DMS153 treated with DMSO at 0.1 percent for 48 hours (cell line): ENCODE results near the gene SEC61A2.
"Not testable (repeated sequence)": the region's sequence is repeated elsewhere in the genome, so short reads cannot be mapped to it uniquely, and the experiment has no call there.

Experiments
- DNase-seq: peaks from one replicate; lab custom pipeline; 2025; ENCODE audit not compliant: unreplicated experiment; lab: John Stamatoyannopoulos, UW

SEC61A2 gene

DNA sequence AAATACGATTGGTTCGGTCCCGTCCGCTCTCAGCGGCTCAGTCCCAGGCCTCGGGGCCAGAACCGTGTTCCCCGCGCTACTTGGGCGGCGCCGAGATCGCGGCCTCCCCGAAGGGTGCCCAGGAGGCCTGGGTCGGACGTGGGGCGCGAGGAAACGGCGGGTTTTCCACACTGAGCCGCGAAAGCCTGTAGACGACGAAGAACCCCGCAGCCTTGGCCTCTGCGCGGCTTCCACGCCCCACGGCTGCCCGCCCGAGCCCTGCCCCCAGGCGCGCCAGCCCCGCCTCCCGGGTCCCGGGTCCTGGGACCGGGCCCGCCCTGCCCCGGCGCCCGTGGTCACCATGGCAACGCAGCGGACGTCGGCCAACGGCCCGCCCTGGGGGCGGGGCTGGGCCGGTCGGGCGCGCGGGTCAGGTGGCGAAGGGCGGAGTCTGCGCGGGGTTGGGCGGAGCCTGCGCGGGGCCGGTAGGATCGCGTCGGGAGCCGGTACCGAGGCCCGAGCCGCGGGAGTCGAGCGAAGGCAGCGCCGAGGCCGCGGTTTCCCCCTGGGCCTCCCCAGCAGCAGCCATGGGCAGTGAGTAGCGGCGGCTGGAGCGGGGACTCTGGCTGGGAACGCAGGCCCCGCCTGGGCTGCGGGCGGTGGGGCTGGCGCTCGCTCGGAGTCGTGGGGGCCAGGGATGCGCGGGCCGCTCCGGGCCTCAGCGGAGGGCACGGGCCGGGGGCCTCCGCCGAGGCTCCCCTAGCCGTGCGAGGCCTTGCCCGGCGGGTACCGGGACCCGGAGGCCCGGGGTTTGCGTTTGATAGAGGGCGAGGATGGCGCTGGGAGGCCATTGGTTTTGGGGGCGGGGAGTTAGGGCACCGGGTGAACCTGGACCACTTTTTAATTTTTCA is at the start of gene SEC61A2:
SEC61A2 (plus strand) TSS at position 456 of the 890 bp plus-strand sequence; CDS start at position 567, 111 bp downstream.
- DNase-seq = peak; percentile 8

DNA sequence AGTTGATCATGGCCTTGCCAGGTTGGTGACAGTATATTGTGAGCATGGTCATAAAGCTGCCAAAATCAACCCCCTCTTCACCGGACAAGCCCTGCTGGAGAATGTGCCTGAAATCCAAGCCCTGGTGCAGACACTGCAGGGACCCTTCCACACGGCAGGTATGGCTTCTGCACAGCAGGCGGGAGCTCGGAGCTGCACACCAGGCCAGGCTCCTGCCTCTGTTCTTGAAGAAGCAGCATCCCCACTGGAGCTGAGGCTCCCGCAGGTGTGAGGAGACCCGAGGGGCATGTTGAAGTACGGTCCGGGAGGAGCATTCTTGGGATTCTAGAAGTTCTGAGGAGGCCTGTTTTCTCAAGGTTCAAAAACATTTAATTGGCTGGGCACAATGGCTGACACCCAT is 48.0 kb upstream of the SEC61A2 start:
- DNase-seq = no peak

DNA sequence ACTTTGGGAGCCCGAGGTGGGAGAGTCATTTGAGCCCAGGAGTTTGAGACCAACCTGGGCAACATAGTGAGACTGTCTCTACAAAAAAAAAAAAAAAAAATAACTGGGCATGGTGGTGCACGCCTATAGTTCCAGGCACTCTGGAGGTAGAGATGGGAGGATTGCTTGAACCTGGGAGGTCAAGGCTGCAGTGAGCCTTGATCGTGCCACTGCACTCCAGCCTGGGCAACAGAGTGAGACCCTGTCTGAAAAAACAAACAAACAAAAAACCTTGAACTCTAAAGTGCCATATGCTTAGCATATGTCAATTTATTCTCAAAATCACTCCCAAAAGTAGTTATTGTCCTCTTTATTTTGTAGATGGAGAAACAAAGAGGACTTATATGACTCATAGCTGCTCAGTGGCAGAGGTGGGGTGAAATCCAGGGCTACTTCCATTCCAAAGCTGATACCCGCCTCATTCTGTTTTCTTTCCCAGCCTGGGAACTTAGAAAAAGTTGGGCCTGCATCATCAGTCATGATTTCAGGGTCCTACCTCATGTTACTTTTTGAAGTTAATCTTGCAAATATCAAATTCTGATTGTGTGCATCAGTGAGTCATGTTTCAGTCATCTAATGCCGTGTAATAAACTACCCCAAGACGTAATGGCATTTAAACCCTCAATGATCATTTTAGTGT is 47.5 kb upstream of the SEC61A2 start:
- DNase-seq = no peak

- DNase-seq = no peak
These were observed 40.6 kb upstream of the SEC61A2 start for GRCh38 chr10:12088919-12089318.

DNA sequence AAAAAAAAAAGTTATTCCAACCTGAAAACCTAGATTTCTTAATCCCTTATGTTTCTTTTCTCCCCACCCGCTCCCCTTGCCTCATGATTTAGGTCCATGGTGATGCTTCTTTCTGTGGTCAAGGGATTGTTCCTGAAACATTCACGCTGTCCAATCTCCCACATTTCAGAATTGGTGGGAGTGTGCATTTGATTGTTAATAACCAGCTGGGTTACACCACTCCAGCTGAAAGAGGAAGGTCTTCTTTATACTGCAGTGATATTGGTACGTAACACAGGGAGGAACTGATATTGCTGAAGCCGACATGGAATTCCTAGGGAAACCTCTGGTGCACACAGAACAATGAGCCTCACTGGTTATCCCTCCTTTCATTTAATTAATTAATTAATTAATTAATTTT is 38.1 kb upstream of the SEC61A2 start:
- DNase-seq = no peak

DNA sequence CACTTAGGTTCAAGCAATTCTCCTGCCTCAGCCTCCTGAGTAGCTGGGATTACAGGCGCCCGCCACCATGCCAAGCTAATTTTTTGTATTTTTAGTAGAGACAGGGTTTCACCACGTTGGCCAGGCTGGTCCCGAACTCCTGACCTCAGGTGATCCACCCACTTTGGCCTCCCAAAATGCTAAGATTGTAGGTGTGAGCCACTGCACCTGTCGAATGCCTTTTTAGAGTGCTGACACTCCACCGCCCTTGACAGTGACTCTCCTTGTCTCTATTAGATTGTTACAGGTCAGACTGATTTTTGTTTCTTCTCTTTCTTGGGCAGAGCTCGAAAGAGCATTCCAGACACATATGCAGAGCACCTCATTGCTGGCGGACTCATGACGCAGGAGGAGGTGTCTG is 32.1 kb upstream of the SEC61A2 start:
- DNase-seq = not testable (repeated sequence)

DNA sequence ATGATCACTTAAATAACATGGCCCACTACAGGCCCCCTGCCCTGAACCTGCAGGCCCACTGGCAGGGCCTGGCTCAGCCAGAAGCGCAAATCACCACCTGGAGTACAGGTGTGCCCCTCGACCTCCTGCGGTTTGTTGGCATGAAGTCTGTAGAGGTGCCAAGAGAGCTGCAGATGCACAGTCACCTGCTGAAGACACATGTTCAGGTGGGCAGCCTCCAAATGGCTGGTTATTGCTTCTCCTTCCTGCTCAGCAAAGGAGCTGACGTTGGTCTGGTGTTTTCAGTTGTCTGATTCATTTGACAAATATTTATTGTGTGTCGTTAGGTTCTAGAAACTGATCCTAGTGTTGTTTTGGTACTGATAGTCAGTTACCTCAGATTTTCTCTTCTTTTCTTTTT is 31.7 kb upstream of the SEC61A2 start:
- DNase-seq = no peak

DNA sequence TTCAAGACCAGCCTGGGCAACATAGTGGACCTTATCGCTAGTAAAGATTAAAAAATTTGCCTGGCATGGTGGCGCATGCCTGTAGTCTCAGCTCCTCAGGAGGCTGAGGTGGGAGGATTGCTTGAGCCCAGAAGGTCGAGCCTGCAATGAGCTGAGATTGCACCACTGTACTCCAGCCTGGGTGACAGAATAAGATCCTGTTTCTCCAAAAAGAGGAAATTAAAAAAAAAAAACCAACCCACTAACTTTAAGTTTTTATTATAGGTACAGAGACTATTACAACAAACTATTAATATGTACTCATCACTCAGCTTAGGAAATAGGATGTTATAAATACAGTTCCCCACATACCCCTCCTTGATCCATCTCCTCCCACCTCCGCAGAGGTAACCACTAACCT is 30.5 kb upstream of the SEC61A2 start:
- DNase-seq = no peak

DNA sequence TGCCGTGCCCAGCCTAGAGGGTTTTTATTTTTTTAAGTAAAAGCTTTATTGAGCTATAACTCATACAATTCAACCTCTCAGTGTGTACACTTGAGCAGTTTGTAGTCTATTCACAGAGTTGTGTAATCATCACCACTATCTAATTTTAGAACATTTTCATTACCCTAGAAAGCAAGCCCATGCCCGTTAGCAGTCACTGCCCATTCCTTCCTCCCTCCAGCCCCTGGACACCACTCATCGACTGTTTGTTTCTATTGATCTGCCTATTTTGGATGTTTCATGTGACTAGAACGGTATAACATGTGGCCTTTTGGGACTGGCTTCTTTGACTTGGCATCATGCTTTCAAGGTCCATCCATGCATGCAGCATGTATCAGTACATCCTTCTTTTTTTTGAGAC is 25.7 kb upstream of the SEC61A2 start:
- no peak for DNase-seq

GRCh38 chr10:12107781-12108180 is 21.7 kb upstream of the SEC61A2 start:
- DNase-seq = no peak

DNA sequence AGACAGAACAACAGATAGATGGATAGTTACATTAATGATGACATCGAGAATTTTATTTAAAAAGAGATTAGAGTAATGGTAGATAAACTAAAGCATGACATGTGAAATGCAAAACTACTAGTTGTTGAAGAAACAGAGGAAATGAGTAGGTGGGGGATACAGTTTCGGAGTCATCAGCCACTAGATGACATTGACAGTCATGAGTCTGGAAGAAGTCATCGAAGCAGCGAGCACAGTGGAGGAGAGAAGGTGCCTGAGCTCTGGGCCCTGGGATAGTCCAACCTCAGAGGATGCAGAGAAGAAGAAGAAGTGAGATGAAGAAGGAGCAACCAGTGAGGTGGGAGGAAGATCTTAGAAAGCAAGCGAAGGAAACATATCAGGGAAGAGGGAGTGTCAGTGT is 20.2 kb upstream of the SEC61A2 start:
- no peak for DNase-seq

DNA sequence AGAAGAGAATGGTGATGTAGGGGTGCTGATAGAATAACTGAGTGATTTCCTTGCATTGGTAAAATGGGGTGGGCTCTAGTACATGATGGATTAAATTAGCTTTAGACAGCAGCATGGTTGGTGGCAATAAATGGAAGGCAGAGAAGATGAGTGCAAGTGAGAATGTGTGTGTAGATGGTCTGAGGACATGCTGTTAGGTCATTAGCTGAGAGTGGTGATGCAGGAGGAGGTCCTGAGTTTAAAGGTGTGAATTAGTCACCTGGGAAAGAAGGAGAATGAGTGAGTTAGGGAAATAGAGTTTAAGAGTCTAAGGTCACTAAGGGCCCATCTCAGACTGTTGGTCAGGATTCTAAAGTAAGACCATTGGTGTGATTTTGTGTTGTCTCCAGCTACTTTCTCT is 17.9 kb upstream of the SEC61A2 start:
- DNase-seq = no peak

DNA sequence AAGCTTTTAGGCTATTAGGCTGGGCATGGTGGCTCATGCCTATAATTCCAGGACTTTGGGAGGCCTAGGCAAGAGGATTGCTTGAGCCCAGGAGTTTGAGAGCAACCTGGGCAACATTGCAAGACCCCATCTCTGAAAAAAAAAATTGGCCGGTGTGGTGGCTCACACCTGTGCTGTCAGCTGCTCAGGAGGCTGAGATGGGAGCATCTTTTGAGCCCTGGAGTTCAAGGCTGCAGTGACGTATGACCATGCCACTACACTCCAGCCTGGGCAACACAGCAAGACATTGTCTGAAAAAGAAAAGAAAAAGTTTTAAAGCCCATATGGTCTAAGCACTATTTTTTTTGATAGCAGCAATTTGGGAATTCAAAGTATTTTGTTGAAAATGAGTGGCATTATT is 15.8 kb upstream of the SEC61A2 start:
- no peak for DNase-seq

DNA sequence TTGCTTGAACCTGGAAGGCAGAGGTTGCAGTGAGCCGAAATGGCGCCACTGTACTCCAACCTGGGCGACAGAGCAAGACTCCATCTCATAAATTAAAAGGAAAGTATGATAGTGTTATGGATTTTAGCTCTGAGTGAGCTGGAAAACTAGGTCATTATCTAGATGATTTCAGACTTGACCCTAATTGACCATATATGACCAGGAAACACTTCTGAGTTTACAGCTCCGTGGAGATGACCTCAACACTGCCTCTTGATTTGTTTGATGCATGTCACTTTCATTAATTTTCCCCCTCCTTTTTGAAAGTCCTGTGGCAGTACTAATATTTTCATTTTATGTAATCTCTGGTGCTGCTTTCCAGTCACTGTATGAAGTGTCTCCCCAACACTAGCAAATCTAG is 7.8 kb upstream of the SEC61A2 start:
- no peak for DNase-seq

DNA sequence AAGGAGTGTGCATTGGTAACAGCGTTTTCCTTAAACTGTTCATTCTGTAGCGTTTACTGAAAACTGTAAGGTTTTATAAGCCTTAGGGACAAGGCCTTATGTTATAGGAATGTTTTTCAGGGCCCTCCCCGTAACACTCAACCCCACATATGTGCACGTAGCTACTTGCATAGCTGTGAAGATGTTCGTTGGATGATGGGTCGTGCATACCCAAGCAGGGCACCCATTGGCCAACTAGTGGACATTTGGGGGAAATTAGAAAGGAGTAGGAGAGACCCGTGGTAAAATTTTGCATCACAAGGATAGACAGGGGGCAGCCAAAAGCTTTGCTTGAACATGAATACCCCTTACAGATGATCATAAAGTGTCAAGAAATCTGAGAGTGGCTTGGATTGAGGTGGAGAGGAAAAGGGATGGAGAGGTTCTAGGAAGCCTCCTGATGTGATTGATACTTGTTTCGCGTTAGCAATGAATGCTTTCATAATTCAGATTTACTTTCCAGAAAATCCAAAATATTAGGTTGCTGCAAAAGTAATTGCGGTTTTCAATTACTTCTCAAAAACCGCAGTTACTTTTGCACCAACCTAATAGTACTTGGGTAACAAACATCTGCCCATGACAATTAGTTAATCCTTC is 878 bp downstream of the SEC61A2 start:
- peak; percentile 10 for DNase-seq

- DNase-seq = no peak
These were observed 6.2 kb downstream of the SEC61A2 start for GRCh38 chr10:12135631-12136030.

GRCh38 chr10:12140038-12140437 is 10.6 kb downstream of the SEC61A2 start:
- DNase-seq = no peak

- no peak for DNase-seq
These were observed 15.1 kb downstream of the SEC61A2 start for GRCh38 chr10:12144538-12144937.

GRCh38 chr10:12150163-12150562 is 20.7 kb downstream of the SEC61A2 start:
- DNase-seq = no peak

- no peak for DNase-seq
These were observed 25.0 kb downstream of the SEC61A2 start for GRCh38 chr10:12154516-12154915.

DNA sequence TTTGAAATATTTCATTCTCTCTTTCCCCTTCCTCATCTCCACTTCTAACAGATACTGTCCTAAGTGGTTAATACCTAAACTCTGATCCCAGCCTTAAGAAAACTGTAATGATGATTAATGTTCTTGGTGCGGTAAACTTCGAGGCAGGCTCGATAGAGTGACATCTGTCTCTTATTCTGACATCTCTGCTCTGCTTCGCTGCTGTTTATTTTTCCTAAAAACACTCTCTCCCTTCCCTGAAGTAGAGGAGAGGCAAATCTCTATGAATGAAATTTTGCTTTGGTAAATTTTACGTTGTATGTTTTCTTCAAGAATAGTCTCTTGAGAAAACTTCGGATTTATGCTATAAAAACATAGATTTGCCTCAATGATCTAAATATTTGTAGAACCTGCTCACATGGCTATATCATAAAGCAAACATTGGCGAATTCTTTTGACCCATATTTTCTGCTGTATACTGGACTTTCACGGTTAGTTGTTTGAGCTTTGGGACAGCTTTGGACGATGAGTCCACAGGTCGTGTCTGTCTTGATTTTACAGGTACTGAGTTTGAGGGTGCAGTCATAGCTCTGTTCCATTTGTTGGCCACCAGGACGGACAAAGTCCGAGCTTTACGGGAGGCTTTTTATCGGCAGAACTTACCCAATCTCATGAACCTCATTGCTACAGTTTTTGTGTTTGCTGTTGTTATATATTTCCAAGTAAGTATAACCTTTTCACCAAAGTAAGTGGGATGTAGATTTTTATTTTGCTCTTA is 27.1 kb downstream of the SEC61A2 start:
- DNase-seq = no peak
